ENCODE measurements around the gene CSK.

DNA sequence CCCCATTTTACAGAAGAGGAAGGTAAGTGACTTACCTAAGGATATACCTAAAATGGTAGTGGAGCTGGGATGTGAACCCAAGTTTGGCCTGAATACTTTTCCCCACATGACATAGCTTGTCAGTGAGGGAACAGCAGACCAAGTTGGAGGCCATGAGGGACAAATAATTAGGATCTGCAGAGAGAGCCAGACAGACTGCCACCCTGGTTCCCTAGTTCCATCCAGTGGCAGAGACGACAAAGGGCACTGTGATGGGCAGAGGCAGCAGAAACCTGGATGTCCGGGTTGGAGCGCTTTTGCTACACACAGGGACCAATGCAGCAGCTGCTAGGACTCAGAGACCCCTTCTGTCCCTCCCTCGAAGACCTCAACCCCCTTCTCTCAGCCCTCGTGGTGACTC lies 45.7 kb downstream of the CSK start:
- TF ChIP-seq, protein P1, sequence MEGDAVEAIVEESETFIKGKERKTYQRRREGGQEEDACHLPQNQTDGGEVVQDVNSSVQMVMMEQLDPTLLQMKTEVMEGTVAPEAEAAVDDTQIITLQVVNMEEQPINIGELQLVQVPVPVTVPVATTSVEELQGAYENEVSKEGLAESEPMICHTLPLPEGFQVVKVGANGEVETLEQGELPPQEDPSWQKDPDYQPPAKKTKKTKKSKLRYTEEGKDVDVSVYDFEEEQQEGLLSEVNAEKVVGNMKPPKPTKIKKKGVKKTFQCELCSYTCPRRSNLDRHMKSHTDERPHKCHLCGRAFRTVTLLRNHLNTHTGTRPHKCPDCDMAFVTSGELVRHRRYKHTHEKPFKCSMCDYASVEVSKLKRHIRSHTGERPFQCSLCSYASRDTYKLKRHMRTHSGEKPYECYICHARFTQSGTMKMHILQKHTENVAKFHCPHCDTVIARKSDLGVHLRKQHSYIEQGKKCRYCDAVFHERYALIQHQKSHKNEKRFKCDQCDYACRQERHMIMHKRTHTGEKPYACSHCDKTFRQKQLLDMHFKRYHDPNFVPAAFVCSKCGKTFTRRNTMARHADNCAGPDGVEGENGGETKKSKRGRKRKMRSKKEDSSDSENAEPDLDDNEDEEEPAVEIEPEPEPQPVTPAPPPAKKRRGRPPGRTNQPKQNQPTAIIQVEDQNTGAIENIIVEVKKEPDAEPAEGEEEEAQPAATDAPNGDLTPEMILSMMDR (IDR thresholded peaks at IDR 0.05): no peak
- no peak for TF ChIP-seq POLR2A (IDR thresholded peaks at IDR 0.05)
